SK-N-SH treated with all-trans-retinoic acid at 6 μM for 48 hours (cell line): ENCODE data around the gene ADIPOR2.

Experiments
- ARNTL ChIP-seq: fragments of 450-650 bp; formaldehyde crosslinking; IDR thresholded peaks from 2 replicates; pipeline ENCODE4 v1.5.0; 2020; ENCODE audit warnings: low read depth, mild to moderate bottlenecking, moderate library complexity, borderline replicate concordance
- OSR1 ChIP-seq: fragments of 250-450 bp; sonication (Bioruptor Pico); IDR thresholded peaks from 2 replicates; pipeline ENCODE4 v1.8.0; 2022; ENCODE audit warnings: moderate library complexity, mild to moderate bottlenecking, inconsistent platforms

GRCh38 chr12:1696800-1697199, 5.9 kb downstream of the ADIPOR2 start:
- TF ChIP-seq OSR1 (no peak), ARNTL (CRISPR knock-in tag) (no peak)
